Thyroid gland (tissue), 4 donors: ENCODE results near the gene KCNE4.

Source experiments
- POLR2A ChIP-seq, 2 donors: fragments of 450-650 bp; IDR thresholded peaks; one replicate each; pipeline ENCODE4 v1.6.1; 2017; ENCODE audit warnings: antibody characterized with exemption in 2 of 2, mild to moderate bottlenecking in 2 of 2, moderate library complexity in 1 of 2
- TF ChIP-seq, protein P1 (sequence below), 6 experiments: fragments of 200-600 bp in 3 of 6; fragments of 450-650 bp in 3 of 6; sonication (generic) in 3 of 6; IDR thresholded peaks; one replicate each; pipeline ENCODE4 v1.5.1; 2016 to 2019; ENCODE audit warnings: antibody characterized with exemption in 6 of 6, mild to moderate bottlenecking in 2 of 6, inconsistent platforms in 1 of 6, moderate library complexity in 1 of 6

DNA sequence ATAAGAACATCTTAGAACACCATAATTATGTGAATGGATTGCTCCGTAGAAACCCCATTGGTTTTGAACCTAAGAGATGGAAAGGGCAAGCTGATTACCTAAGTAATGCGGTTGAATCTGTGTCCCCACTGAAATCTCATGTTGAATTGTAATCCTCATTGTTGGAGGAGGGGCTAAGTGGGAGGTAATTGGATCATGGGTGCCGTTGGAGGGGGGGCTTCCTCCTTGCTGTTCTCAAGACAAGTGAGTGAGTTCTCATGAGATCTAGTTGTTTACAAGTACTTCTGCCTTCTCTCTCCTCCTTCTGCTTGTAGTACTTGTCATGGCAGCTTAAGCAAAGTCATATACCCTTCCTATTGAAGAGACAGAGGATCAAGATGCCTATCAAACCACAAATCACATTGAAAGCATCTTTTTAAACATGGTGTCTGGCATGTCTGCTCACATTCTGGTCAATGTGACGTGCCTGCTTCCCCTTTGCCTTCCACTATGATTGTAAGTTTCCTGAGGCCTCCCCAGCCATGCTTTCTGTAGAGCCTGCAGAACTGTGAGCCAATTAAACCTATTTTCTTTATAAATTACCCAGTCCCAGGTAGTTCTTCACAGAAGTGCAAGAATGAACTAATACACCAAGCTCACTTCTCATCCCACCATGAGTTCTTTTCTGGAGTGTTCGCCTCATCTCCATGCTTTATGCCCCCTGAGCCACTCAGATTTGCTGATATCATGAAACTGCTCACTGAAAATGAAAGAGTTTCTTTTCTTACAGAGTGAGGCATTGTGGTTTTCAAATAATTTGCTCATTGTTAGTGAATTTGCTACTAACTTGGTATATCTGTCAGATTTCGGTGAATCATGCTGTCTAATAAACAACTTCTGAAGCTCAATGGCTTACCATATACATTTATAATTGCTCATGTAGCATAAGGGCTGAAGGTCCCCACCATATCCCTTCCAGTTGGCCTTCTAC is 23.6 kb downstream of the KCNE4 start:
- TF ChIP-seq, protein P1, sequence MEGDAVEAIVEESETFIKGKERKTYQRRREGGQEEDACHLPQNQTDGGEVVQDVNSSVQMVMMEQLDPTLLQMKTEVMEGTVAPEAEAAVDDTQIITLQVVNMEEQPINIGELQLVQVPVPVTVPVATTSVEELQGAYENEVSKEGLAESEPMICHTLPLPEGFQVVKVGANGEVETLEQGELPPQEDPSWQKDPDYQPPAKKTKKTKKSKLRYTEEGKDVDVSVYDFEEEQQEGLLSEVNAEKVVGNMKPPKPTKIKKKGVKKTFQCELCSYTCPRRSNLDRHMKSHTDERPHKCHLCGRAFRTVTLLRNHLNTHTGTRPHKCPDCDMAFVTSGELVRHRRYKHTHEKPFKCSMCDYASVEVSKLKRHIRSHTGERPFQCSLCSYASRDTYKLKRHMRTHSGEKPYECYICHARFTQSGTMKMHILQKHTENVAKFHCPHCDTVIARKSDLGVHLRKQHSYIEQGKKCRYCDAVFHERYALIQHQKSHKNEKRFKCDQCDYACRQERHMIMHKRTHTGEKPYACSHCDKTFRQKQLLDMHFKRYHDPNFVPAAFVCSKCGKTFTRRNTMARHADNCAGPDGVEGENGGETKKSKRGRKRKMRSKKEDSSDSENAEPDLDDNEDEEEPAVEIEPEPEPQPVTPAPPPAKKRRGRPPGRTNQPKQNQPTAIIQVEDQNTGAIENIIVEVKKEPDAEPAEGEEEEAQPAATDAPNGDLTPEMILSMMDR (IDR thresholded peaks at IDR 0.05) = no peak
- no peak for TF ChIP-seq POLR2A (IDR thresholded peaks at IDR 0.05)
